HG02588 (cell line): Measurements from ENCODE around the gene CHST1.

Experiments used
- ATAC-seq: cut with Tn5 transposase; IDR thresholded peaks from one replicate; pipeline ENCODE4 v1.9.1; 2021; ENCODE audit warnings: mild to moderate bottlenecking, moderate library complexity; ENCODE audit not compliant: unreplicated experiment

The CHST1 gene

DNA sequence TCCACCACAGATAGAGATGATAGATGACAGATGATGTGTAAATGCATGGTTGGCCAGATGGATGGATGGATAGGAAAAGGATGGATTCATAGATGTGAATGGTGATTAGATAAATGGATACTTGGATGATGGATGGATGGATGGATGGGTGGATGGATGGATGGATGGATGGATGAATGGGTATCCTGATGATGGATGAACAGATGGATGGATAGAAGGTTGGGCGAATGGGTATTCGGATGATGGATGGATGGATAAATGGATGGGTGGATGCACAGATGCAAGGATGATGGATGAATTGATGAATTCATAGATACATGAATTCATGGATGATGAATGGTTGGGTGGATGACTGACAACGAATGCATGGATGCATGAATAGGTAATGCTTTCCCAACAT lies 56.1 kb downstream of the CHST1 start:
- no peak for ATAC-seq

DNA sequence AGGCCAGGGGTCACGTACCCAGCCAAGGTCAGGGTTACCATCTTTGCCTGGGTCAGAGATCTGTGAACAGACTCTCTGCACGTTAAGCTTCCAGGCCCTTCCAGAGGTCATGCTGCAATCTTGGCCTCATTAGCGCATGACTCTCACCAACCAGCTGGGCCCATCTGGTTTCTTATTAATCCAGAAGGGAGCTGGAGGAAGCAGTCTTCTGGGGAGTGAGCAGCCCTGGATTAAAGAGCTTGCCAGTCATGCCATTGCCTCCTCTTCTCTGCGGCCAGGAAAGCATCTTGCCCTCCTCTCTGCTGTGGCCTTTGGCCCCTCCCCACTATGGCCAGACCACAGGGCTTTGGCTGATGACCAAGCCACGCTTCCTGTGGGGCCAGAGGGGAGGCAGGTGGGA lies 57.4 kb downstream of the CHST1 start:
- no peak for ATAC-seq

DNA sequence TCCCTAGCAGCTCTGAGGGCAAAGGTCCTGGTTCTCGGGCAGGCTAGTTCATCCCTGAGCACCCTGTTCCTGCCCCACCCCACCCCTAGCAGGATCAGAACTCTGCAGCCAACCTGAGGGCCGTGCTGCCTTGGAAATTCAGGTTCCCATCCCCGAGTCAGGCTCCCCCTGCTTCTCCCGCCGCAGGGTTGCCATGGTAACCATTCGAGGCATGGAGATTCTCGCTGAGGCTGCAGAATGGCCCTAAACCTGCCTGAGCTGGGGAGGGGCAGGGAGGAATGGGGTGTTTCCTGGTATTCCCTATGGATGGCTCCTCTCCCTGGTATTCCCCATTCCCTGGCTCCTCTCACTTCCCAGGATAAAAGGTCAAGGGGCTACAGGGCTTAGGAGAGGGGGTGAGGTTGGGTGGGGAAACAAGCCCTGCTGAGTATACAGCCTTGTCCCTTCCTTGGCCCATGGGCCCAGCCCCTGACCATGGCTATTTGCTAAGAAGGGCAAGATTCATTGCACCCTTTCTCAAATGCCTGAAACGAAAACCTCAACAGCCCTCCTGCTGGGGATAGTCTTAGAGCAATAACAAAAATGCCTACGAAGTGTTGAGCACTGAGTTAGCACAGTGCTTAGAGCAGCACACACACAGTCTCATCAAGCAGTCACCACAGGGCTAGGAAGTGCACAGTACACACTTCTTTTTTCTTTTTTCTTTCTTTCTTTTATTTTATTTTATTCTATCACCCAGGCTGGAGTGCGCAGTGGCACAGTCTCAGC lies 58.7 kb downstream of the CHST1 start:
- no peak for ATAC-seq

DNA sequence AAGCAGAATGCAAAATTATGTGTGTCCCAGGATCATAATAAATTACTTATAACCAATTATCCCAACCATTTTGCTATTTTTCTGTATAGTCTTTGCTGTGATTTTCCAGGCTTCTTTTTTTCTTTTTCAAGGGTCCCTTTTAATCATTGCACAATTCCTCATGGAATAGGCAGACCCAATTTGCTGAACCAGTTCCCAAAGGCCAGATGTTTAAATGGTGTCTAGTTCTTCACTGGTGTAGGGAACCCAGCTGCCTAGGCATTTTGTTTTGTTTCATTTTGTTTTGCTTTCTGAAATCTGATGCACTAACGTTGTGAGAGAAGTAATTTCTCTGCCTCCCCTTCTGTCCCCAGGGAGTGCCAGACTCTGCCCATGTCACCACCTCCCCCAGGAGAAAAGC lies 60.4 kb downstream of the CHST1 start:
- ATAC-seq = no peak

DNA sequence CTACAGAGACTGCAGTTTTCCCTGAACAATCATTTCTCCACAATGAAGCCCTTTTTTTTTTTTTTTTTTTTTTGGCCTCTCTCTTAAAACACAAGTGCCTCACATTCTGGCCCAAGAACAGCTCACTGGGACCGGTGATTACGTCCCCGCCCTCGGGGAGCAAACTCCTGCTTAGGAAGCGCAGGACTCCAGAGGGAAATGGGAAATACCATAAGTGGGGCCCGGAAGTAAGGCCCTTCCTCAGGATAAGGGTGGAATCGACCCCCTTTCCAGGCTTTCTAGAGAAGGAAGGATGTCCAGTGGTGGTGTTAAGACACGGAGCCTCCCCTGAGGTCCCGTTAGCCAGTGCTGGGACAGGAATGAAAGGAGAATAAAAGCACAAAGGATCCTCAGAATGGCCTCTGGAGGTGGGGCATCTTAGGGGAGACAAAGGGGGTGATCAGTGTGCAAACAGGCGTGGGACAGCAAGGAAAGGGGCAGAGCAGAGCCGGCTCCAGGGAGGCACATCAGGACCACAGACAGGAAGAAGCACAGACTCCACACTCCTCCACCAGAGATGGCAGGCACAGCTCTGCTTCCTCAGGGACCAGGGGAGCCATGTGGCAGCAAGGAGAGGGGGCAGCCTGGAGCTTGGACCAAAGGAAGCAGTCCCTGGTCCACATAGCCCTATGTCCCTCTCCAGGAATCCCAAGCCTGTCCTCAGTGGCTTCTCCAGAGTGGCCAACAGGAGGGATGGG lies 61.3 kb downstream of the CHST1 start:
- no peak for ATAC-seq

DNA sequence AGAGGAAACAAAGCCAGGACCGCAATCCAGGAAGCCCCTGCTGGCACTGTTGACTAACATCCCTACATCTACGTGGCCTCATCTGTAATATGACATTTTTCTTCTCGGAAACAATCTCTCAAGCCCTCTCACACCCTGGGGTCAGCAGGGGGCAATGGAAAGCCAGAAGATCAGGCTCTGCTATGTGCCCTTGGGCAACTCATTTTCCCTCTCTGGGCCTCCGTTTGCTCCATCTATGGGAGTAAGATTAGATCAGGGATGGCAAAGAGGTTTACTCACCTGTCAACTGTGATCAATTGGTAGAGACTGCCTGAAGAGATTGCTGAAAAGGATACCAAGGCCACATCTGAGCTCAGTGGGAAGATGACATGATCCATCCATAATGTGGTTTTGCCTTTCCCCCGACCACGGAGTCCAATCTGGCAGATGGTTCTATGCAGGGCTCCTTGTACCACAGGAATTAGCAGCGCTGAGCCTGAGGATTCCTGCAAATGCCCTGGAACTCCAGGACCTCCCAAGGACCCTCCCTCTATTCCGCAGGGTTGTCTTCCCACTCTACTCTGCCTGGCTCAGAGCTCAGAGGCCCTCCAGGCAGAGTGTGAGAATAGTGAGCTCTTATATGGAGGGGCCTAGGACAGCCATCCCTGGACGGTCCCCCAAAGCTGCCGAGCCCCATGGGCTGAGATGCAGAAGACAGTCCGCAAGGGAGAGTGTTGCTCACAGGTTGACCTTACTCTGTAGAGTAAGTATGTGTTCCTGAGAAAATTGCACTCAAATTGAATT lies 66.1 kb downstream of the CHST1 start:
- no peak for ATAC-seq
